Thyroid gland (tissue), 4 donors: ENCODE data around the gene PPIL4.

Source experiments
- CTCF ChIP-seq, 6 experiments: fragments of 200-600 bp in 3 of 6; fragments of 450-650 bp in 3 of 6; sonication (generic) in 3 of 6; IDR thresholded peaks; one replicate each; pipeline ENCODE4 v1.5.1; 2016 to 2019; ENCODE audit warnings: antibody characterized with exemption in 6 of 6, mild to moderate bottlenecking in 2 of 6, inconsistent platforms in 1 of 6, moderate library complexity in 1 of 6
- POLR2A ChIP-seq, 2 donors: fragments of 450-650 bp; IDR thresholded peaks; one replicate each; pipeline ENCODE4 v1.6.1; 2017; ENCODE audit warnings: antibody characterized with exemption in 2 of 2, mild to moderate bottlenecking in 2 of 2, moderate library complexity in 1 of 2

- no peak for TF ChIP-seq CTCF (IDR thresholded peaks at IDR 0.05)
- TF ChIP-seq POLR2A (IDR thresholded peaks at IDR 0.05): no peak
These were observed 57.0 kb downstream of the PPIL4 start for GRCh38 chr6:149488815-149489214.
